Measurements from ENCODE around the gene TTLL13.
"Not testable (repeated sequence)": the region's sequence is repeated elsewhere in the genome, so short reads cannot be mapped to it uniquely, and the experiment has no call there.

GRCh38 chr15:90296316-90296884, 47.0 kb downstream of the TTLL13 start:
- not testable (repeated sequence) for TF ChIP-seq POLR2A (IDR thresholded peaks at IDR 0.05)
- TF ChIP-seq, protein P1, sequence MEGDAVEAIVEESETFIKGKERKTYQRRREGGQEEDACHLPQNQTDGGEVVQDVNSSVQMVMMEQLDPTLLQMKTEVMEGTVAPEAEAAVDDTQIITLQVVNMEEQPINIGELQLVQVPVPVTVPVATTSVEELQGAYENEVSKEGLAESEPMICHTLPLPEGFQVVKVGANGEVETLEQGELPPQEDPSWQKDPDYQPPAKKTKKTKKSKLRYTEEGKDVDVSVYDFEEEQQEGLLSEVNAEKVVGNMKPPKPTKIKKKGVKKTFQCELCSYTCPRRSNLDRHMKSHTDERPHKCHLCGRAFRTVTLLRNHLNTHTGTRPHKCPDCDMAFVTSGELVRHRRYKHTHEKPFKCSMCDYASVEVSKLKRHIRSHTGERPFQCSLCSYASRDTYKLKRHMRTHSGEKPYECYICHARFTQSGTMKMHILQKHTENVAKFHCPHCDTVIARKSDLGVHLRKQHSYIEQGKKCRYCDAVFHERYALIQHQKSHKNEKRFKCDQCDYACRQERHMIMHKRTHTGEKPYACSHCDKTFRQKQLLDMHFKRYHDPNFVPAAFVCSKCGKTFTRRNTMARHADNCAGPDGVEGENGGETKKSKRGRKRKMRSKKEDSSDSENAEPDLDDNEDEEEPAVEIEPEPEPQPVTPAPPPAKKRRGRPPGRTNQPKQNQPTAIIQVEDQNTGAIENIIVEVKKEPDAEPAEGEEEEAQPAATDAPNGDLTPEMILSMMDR (IDR thresholded peaks at IDR 0.05), result not testable (repeated sequence)

Measured in body of pancreas (tissue), 4 donors.